Epidermal melanocyte (primary cell): ENCODE data around the gene CLECL1.
"Not testable (repeated sequence)": the region's sequence is repeated elsewhere in the genome, so short reads cannot be mapped to it uniquely, and the experiment has no call there.

Source experiments
- DNase-seq: peaks from one replicate; pipeline ENCODE4 v3.0.0; 2011; ENCODE audit warnings: low spot score; ENCODE audit not compliant: insufficient read length

CLECL1 gene

DNA sequence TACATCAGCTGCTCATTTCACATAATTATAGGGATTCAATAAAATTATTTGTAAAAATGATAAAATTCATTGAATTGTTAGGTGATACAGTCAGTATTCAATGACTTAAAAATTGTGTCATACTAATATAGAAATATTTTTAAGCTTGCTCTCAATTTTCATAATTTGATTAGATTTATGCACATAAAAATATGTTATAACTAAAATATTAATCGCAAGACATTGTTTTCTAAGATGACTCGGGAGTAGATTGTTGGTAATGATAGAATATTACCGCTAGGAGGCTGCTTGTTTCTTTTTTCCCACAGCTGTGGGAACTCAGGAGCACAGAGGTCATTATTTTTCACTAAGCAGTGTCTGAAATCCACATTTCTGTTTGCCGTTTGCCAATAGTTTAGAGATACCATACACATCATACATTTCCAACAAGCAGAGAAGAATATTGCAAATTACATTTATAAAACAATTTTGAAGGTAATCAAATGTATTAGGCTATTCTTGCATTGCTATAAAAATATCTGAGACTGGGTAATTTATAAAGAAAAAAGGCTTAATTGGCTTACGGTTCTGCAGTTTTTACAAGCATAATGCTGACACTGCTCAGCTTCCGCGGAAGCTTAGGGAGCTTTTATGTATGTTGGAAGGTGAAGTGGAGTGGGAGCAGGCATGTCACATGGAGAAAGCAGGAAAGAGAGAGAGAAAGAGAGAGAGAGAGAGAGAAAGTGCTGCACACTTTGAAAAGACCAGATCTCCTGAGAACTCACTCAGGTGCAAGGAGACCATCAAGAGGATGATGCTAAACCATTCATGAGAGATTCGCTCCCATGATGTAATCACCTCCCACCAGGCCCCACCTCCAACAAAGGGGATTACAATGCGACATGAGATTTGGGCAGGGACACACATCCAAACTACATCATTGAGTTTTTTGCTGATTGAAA lies 18.6 kb upstream of the CLECL1 start:
- no peak for DNase-seq

DNA sequence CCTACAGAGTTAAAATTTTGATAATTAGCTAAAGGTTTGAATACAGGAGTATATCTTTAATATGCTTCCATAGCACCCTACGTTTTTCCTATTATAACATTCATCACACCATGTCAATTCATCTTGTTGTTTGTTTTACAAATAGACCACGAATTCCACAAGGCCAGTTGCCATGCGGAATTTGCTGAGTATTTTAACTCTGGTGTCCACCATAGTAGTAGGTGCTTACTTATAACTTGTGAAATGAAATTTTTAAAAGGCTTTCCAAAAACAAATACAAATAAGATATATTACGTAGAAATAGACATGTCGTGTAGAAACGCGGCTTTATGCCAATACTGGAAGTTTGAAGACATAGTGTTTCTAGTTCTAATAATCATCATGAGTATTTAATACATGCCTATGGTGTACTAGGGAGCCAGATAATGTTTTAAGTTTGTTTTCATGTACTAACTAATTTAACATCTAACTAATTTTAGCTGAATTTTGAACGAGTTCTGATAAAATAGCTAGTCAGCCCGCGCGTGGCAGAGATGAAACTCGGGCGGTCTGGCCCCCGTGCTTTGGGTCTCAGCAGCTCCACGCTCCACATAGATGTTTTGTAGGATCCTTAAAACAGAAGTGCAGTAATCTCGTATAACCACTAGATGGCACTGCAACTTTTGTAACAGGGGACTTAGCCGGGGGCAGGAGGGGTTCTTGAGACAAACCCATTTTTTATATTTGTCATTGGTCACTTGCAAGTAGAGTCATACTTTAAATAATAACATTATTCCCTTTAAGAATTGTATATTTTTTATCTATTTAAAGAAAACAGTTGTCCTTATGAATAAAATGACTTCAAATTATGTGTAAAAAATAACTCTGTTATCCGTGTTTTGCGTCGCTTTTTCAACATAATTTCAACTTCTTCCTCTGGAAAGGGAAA lies 17.6 kb upstream of the CLECL1 start:
- DNase-seq = peak; percentile 47

DNA sequence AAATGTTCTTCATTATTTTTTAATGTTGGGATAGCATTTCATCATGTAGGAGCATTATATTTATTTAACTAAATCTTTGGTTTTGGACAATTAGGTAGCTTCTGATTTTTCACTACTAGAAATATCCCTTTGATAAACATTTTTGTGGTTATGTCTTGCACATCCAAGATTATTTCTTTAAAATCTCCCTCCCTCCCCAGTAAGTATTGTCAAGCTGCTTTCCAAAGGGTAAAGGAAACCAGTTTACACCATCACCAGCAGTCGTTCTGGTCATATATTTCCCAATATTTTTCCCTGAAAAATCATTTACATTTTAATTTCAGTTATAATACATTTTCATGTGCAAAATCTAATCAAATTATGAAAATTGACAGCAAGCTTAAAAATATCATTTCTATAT lies 16.7 kb upstream of the CLECL1 start:
- no peak for DNase-seq

DNA sequence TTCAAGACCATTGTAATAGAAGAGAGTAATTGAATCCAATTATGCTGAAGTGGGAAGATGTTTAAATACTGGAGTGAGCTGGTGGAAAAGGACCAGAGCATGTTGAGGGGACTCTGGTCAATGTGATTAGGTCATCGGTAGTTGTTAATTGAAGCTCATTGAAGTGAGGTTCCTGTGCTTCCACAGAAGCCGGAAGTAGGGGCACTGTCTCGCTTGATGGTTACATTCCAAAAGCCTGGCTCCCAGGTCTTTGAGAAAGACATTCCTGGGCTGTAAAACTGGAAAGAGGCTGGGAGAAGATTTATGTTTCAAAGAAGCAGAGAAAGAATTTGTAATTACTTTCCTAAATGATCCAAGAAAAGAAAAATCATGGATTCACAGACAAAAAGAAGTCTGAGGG lies 12.3 kb upstream of the CLECL1 start:
- DNase-seq = no peak

DNA sequence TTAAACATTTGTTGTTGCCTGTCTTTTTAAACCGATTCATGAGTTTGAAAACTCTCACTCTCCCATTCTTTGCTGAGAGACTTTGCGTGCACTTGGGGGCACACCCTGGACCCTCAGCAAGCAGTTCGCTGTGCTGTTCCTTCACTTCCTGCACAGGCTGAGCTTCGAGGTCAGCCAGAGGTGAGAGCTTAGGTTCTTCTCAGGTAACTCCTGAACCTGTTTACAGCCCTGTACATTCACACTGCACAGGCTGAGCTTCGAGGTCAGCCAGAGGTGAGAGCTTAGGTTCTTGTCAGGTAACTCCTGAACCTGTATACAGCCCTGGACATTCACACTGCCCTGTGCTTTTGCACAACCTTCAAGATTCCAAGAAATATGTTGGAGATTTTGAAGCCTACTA lies 9.8 kb upstream of the CLECL1 start:
- no peak for DNase-seq

DNA sequence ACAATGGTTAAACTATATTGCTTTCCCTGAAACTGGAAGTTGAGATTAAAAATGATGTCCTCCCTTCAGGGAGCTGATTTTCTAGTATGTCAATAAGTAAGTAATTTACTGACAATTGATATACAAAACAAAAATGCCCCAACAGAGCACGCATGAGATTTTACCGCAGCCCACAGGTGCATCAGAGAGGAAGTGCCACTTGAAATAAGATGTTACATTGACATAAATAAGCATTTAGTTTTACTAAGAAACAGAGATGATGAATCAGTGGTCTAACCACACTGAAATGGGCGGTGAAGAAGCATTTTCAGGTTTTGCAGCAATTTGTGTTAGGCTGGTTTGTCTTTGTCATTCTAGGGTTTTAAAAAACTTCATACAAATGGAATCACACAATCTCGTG lies 8.8 kb upstream of the CLECL1 start:
- DNase-seq = no peak

DNA sequence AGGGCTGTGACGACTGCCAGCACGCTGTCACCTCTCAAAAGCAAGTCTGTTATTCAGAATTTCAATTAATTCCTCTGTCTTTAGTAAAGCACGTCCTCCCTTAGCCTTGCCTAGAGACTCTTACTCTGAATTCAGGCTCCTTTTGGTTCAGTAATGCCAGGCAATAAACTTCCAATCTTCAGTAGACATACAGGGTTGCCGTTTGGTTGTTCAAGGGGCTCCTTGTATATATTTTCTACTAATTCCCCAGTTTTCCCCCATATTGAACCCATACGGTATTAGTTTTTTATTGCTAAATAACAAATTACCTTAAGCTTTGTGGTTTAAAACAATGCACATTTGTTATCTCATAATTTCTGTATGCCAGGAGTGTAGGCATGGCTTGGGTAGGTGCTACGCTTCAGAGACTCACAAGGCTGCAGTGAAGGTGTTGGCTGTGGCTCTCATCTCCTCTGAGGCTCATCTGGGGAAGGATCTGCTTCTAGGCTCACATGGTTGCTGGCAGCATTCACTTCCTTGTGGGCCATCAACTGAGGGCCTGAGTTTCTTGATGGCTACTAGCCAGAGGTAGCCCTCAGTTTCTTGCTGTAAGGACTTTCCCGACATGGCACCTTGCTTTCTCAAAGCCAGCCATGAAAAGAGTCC lies 7.3 kb upstream of the CLECL1 start:
- DNase-seq = no peak

DNA sequence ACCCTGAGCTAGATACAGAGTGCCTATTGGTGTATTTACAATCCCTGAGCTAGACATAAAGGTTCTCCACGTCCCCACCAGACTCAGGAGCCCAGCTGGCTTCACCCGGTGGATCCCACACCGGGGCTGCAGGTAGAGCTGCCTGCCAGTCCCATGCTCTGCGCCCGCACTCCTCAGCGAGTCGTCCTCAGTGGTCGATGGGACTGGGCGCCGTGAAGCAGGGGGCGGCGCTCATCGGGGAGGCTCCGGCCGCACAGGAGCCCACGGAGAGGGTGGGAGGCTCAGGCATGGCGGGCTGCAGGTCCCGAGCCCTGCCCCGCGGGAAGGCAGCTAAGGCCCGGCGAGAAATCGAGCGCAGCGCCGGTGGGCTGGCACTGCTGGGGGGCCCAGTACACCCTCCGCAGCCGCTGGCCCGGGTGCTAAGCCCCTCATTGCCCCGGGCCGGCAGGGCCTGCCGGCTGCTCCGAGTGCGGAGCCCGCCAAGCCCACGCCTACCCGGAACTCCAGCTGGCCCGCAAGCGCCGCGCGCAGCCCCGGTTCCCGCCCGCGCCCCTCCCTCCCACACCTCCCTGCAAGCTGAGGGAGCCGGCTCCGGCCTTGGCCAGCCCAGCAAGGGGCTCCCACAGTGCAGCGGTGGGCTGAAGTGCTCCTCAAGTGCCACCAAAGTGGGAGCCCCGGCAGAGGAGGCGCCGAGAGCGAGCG lies 6.7 kb upstream of the CLECL1 start:
- not testable (repeated sequence) for DNase-seq

DNA sequence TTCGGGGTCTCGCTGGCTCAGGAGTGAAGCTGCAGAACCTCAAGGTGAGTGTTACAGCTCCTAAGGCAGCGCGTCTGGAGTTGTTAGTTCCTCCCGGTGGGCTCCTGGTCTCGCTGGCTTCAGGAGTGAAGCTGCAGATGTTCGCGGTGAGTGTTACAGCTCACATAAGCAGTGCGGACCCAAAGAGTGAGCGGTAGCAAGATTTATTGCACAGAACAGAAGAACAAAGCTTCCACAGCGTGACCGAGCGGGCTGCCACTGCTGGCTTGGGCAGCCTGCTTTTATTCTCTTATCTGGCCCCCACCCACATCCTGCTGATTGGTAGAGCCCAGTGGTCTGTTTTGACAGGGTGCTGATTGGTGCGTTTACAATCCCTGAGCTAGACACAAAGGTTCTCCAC lies 6.0 kb upstream of the CLECL1 start:
- DNase-seq = not testable (repeated sequence)

DNA sequence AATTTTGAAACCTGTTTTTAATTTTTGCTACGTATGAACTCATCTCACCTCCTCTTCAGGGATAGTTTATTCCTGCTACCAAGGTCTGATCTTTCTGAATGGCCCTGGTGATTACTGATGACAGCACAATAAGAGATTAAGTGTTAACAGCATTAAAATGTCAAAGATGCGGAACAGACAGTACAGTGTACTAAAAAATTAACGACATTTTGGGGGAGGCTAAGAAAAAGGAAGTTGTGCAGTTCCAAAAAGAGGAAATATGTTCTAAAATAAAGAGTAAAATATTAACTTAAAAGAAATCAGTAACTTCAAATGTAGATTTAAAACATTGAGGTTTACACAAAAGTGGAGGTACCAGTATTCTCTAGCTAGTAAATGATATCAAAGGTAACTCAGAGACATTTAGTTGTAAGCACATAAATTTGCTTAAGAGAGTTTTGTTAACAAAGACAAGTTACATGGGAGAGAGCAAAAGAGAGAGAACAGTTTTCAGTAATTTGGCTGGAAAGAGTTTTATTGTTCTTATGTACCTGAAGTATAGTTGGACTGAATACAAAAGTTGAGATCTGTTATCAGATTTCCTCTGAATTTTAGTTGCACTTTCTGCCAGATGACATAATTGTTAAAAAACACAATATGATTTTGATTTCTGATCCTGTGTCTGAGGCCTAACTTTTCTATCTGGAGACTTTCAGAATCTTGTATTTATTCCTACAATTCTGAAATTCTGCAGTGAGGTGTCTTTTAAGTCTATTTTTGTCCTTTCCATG lies 4.2 kb upstream of the CLECL1 start:
- DNase-seq = no peak

DNA sequence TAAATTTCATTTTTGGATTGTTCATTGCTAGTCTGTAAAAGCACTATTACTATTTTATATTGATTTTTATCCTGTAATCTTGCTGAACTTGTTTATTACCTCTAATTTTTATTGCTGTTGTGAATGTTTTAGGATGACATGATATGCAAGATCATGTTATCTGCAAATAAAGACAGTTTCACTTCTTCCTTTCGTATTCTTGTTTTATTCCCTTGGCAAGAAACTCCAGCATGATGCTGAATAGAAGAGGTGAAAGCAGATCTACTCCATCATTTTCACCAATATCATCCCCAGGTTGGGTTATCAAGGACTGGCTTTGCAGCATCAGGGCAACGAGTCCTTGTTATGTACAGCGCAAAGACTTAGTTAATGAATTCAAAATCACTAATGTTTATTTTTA lies 2.7 kb upstream of the CLECL1 start:
- DNase-seq = no peak

DNA sequence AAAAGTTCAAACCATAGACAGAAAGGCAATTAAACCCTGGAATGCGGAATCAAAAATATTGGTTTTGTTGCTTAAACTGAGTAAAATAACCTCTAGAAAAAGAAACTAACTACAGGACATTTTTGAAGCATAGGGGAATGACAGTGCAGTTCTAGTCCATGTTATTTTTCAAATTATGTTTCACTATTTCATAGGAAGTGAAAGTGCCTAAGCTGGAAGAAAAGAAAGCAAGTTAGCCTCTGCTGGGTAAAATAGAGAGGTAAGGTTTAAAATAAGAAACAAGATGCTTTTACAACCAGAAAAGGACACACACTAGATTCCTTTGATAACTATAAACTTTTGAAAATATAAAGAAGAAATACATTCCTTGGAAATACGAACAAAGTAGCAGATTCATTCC lies 1.1 kb downstream of the CLECL1 start:
- no peak for DNase-seq

DNA sequence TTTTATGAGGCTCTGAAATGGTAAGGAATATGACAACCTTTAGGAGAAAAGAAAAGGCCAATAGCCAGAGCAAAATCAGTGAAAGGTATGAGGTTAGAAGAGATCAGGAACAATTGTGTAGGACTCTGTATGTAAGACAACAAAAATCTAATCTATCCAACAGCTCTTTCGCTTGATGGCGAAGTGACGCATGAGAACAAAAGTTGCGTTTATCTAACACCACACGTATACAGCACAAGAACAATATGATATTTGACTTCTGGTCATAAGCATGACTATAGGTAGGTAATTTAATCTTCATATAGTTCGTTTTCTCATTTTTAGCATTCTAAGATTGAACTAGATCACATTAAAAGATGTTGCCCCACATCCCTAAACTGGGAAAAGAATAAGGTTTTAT lies 1.5 kb downstream of the CLECL1 start:
- no peak for DNase-seq

DNA sequence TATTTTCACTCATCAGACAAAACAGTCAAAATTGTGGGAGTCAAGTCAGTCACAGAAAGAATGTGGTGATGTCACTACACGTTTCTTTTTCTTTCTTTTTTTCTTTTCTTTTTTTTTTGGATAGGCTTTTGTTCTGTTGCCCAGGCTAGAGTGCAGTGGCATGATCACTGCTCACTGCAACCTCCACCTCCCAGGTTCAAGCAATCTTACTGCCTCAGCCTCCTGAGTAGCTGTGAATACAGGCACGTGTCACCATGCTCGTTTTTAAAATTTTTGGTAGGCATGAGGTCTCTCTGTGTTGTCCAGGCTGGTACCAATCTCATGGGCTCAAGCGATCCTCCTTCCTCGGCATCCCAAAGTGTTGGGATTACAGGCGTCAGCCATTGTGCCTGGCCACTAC lies 2.3 kb downstream of the CLECL1 start:
- DNase-seq = no peak

DNA sequence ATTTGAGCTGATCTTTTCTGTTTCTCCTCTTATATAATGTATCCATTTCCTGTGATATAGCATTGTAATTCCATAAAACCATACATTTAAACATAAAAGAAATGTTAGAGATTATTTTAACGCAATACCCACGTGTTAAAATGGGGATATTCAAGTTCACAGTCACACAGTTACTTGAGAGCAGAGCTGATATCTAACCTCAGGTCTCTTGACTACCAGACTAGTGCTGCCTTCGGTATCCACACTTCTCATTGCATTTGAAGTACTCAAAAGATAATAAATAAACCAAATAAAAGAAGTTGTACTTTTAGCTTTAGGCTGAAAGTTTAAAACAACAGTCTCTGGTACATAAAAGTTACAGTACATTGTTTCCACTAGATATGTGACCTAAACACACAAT lies 2.9 kb downstream of the CLECL1 start:
- DNase-seq = no peak

DNA sequence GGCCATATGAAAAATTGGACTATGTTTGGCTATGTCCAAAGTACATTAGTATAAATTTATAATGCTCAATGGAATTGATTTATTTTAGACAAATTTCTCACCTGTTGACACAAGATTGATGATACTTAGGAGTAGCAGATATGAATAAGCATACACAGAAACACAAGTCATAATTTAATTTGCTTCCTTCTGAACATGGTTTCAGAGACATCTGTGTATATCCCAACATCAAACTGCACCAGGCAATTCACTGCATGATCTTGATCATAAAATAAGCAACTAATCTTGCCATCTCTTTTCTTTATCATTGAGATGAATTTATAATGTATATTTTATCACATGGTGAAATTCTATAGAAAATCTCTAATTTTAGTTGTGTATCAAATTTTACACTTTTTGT lies 3.8 kb downstream of the CLECL1 start:
- no peak for DNase-seq

DNA sequence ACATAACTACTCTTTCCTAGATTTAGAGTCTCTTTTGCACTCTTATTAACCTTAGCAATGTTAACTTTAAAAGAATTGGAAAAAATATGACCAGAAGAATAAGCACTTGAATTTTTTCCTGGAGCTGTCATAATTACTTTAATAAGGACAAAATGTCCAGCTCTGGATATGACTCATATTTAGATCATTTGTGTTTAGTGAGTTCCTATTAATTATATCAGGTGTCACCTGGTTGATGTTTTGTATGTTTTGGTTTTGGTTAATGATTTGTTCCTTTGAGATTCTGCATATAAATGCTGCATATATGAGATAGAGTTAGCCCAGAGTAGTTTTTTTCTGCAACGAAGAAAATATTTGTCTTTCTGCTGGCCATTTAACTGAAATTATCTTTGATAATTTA lies 5.1 kb downstream of the CLECL1 start:
- no peak for DNase-seq

DNA sequence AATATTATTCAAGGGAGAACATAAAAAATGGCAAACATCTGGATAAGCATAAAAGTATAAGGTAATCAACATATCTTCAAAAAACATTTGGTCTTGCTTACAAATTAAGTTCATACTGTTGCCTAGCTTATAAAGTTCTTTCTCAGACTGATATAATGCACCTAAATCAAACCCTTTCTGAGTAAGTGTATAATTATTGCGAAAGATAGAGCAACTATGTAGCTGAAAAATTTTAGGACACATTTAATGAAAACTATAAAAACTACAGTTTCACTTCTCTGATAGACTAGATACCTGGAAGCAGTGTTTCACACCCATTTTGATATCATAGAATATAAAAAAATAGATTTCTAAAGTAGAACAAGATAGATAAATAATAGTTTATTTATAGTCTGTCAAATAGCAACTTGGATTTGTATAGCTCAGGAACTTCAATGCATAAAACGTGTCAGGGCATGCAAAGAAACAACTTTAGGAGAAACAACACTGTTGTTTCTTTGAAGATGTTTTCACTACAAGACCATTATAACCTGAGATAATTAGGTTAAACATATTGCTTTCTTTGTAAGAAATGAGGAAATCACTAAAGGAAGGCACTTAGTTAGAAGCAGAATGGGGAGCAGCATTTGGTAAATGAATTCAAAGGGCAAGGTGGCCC lies 7.6 kb downstream of the CLECL1 start:
- no peak for DNase-seq

DNA sequence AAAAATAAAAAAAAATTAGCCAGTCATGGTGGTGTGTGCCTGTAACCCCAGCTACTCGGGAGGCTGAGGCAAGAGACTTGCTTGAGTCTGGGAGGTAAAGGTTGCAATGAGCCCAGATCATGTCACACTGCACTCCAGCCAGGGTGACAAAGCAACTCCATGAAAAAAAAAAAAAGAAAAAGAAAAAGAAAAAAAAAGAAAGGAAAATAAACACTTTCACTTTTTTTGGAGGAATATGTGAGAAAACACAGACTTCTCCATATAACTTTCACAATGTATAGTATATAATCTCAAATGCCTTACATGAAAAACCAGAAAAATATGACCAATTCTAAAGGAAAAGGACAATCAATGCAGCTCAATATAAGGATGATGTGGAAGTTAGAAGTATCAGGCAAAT lies 8.9 kb downstream of the CLECL1 start:
- DNase-seq = no peak
